Tracheal epithelial cell (primary cell): ENCODE measurements around the gene HDAC5. TPM values are rescaled to one million over a fixed set of nuclear protein-coding genes. Genes with fewer than 3 reads are reported as not detected.

Experiments used
- total RNA-seq: library from RNA; depleted of rRNA; stranded (reverse); fragments of >200 nt; gene quantifications from 2 replicates; pipeline ENCODE4 v1.2.1, GENCODE V29; 2014

HDAC5 gene
- 28.4 and 39.4 TPM in 2 replicates for total RNA-seq

DNA sequence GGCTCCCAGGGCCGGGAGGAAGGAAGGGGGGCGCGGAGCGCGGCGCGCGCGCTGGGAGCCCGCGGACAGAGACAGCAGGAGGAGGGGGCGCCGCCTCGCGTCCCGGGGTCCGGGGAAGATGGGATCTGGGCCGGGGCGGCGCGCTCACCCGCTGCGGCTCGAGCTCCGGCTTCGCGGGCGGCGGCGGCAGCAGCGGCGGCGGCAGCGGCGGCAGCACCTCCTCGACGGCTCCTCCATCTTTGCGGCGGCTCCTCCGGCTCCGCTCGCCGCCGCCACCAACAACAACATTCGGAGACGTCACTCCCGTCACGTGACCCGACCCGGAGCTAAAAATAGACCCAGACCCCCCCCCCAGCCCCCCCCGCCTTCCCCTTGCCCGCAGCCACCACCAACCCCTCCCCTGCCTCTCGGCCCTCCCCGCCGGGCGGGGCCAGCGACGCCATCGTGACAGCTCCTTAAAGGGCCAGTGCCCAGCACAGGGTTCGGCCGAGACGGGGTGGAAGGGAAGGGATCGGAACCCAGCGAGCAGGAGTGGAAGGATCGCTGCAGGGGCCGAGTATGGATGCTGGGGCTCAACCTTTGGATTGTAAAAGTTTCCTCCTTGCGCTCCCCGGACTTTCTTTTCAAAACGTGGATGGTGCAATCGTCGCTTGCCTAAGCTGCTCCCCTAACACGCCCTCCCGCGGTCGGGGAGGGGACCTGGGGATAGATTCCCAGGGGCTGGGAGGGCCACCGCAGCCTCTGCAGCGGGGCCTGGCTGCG lies at the start of gene HDAC5:
HDAC5 (minus strand) TSS at position 286 of the 762 bp plus-strand sequence. CDS start 6,126 bp downstream, outside the sequence.

DNA sequence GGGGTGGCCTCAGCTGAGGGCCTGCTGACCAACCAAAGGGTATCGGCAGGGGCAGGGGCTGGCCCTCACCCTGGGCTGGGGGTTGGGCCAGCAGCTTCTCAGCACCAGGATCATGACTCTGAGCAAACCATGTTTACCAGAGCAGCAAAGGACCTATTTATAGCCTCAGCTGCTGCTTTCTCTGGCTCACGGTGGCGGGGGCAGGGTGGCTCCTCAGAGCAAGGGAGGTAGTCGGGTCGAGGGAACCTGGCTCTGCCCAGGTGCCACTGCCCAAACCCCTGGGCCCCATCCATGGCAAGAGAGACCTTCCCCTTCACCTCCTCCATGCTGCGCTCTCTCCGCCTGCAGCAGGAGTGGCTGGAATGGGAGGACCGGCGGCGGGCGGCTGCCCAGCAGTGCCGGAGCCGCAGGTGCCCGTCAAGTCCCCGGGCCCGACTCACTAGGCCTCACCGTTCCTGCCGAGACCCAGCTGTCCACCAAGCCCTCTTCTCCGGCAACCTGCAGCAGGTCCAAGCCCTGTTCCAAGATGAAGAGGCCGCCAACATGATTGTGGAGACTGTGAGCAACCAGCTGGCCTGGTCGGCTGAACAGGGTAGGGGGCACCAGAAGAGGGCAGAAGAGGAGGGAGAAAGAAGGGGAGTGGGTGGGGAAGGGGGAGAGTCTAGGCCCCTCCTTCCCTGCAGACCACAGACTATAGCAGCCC lies 47.2 kb upstream of the HDAC5 start, which contains the start of gene ASB16:
ASB16 (plus strand) TSS at position 206 of the 703 bp plus-strand sequence; CDS start at position 292, 86 bp downstream.

DNA sequence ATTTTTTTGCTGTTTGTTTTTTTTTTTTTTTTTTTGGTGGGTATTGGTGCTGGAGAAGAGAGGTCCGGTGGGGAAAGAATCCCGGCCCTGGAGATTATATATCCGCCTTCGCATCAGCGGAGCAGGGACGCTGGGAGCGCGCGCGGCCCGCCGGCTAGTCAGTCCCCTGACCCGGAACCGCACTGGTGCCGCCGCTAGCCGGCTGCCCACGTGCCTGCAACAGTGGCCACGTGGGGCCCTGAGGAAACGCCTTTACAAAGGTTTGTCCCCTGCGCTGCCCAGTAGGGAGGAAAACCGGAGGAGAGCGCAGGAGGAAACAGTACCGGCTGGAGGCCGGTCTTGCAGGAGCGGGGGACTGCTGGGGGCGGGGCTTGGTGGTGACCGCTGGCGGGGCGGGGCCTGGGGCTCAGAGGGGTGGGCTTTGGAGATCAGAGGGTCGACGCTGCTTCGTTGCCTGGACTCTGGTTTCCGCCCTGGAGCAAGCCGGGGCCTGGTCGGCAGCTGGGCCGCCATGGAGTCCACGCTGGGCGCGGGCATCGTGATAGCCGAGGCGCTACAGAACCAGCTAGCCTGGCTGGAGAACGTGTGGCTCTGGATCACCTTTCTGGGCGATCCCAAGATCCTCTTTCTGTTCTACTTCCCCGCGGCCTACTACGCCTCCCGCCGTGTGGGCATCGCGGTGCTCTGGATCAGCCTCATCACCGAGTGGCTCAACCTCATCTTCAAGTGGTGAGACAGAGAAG lies 52.8 kb downstream of the HDAC5 start, which contains the start of gene G6PC3:
G6PC3 (plus strand) TSS at position 281 of the 743 bp plus-strand sequence; CDS start at position 512, 231 bp downstream.

DNA sequence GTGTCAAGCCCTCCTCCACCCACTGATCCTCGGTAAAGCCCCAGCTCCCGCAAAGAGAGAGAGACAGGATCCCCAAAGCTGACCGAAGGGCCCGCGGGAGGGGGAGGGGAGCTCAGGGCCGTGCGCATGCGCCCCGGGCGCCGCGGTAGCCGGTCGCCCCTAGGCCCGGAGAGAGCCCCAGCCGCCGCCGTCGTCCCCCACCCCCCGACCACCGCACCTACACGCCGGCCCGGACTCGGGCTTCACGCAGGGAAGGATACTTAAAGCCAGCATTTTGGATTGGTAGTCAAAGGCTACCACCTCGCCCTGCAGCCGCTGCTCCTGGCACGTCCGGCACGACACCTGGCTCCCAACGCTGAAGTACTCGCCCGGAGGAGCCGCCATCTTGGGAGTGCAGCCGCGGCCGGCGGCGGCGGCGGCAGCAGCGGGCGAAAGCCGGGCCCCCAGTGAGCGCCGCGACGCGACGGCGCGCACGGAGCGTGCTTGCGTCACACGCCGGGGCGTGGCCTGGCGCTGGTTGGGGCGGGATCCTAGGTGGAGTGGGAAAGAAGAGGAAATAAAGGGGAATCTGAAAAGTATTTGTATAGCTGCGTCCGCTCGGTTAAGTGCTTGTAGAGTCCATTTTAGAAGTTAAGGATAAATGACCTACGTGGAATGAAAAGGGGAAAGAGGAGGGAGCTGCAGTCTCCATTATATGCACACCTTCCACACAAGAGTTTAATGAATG lies 57.1 kb downstream of the HDAC5 start, which contains the start of gene LSM12:
LSM12 (minus strand) TSS at position 468 of the 727 bp plus-strand sequence; CDS start at position 384, 84 bp downstream.

Other genes with a start within 250 kb of the HDAC5 start
- 0.21 and 0.96 TPM in 2 replicates for gene MPP2, start 216.1 kb downstream of the HDAC5 start, total RNA-seq
- gene PPY, start 181.2 kb downstream of the HDAC5 start, total RNA-seq: not detected in 2 replicates
- gene PYY, start 169.7 kb downstream of the HDAC5 start, total RNA-seq: 2.1 TPM in 1 of 2 replicates, not detected in the other
- gene NAGS, start 119.0 kb downstream of the HDAC5 start, total RNA-seq: 31.1 and 33.7 TPM in 2 replicates
- 75.9 and 104 TPM in 2 replicates for gene TMEM101, start 108.7 kb downstream of the HDAC5 start, total RNA-seq
- gene LSM12, start 57.0 kb downstream of the HDAC5 start, total RNA-seq: 32.5 and 33.7 TPM in 2 replicates
- 6.2 and 13.7 TPM in 2 replicates for gene G6PC3, start 52.9 kb downstream of the HDAC5 start, total RNA-seq
- 0.43 and 0.48 TPM in 2 replicates for gene HROB, start 18.3 kb upstream of the HDAC5 start, total RNA-seq
- not detected in 2 replicates for gene ASB16, start 47.1 kb upstream of the HDAC5 start, total RNA-seq
- gene TMUB2, start 63.3 kb upstream of the HDAC5 start, total RNA-seq: 16.8 and 21.4 TPM in 2 replicates
- 33.0 and 46.9 TPM in 2 replicates for gene ATXN7L3, start 76.2 kb upstream of the HDAC5 start, total RNA-seq
- gene UBTF, start 96.0 kb upstream of the HDAC5 start, total RNA-seq: 22.2 and 28.6 TPM in 2 replicates
- gene SLC4A1, start 144.5 kb upstream of the HDAC5 start, total RNA-seq: not detected in 2 replicates
- 0.21 and 0.96 TPM in 2 replicates for gene RUNDC3A, start 185.0 kb upstream of the HDAC5 start, total RNA-seq
- 111 and 155 TPM in 2 replicates for gene SLC25A39, start 201.2 kb upstream of the HDAC5 start, total RNA-seq
- gene GRN, start 221.7 kb upstream of the HDAC5 start, total RNA-seq: 481 and 614 TPM in 2 replicates
- 1.5 and 3.6 TPM in 2 replicates for gene FAM171A2, start 240.2 kb upstream of the HDAC5 start, total RNA-seq